DND-41 (cell line): ENCODE measurements around the gene MLF2.
"Not testable (repeated sequence)": the region's sequence is repeated elsewhere in the genome, so short reads cannot be mapped to it uniquely, and the experiment has no call there.

Source experiments
- ATAC-seq: fragments of 200-7000 bp; cut with Tn5 transposase; 3 replicates; pipeline ENCODE4 v1.9.1; 2021; ENCODE audit warnings: low read depth; ENCODE audit not compliant: insufficient read depth
- DNase-seq: peaks from one replicate; pipeline ENCODE4 v3.0.0-alpha.2; 2020
- H2AFZ ChIP-seq: 2 replicates; pipeline ENCODE4 v1.6.0; 2012; ENCODE audit warnings: low read depth, low read length
- H3K27ac ChIP-seq: 2 replicates; pipeline ENCODE4 v1.5.1; 2012; ENCODE audit warnings: low read length, inconsistent platforms
- H3K27me3 ChIP-seq: fragments of 200-600 bp; sonication (generic); 2 replicates; pipeline ENCODE4 v1.6.0; 2012; ENCODE audit warnings: low read length, mild to moderate bottlenecking, inconsistent platforms; ENCODE audit not compliant: insufficient read depth, poor library complexity
- H3K36me3 ChIP-seq: 2 replicates; pipeline ENCODE4 v1.5.1; 2012; ENCODE audit warnings: low read length, inconsistent platforms; ENCODE audit not compliant: insufficient read depth
- H3K4me1 ChIP-seq: 2 replicates; pipeline ENCODE4 v1.5.1; 2012; ENCODE audit warnings: mild to moderate bottlenecking, low read length; ENCODE audit not compliant: insufficient read depth
- H3K4me2 ChIP-seq: 2 replicates; pipeline ENCODE4 v1.6.0; 2012; ENCODE audit warnings: mild to moderate bottlenecking, moderate library complexity, low read length, inconsistent platforms; ENCODE audit not compliant: insufficient read depth
- H3K4me3 ChIP-seq, 2 experiments: fragments of 200-600 bp in 1 of 2; shearing (Covaris generic) in 1 of 2; 2 replicates each; pipeline ENCODE4 v1.5.1; 2012 to 2016; ENCODE audit warnings: inconsistent platforms in 2 of 2, low read length in 2 of 2, mild to moderate bottlenecking in 2 of 2, low read depth in 1 of 2, moderate library complexity in 1 of 2
- H3K79me2 ChIP-seq: 2 replicates; pipeline ENCODE4 v1.6.0; 2012; ENCODE audit warnings: low read length, inconsistent platforms; ENCODE audit not compliant: insufficient read depth
- H3K9ac ChIP-seq: 2 replicates; pipeline ENCODE4 v1.6.0; 2012; ENCODE audit warnings: low read depth, mild to moderate bottlenecking, inconsistent platforms, low read length, moderate library complexity
- H3K9me3 ChIP-seq: 2 replicates; pipeline ENCODE4 v1.5.1; 2012; ENCODE audit warnings: low read length, moderate library complexity, mild to moderate bottlenecking, inconsistent platforms; ENCODE audit not compliant: insufficient read depth, severe bottlenecking
- H4K20me1 ChIP-seq: 2 replicates; pipeline ENCODE4 v1.6.0; 2012; ENCODE audit warnings: low read length; ENCODE audit not compliant: insufficient read depth
- EZH2 ChIP-seq: IDR thresholded peaks from 3 replicates; pipeline ENCODE4 v1.6.1; 2012; ENCODE audit warnings: borderline replicate concordance, low read depth, mild to moderate bottlenecking, moderate library complexity, low read length, inconsistent platforms; ENCODE audit not compliant: severe bottlenecking
- TF ChIP-seq, protein P1 (sequence below): IDR thresholded peaks from 2 replicates; pipeline ENCODE4 v1.5.1; 2012; ENCODE audit warnings: borderline replicate concordance, low read length, moderate library complexity, mild to moderate bottlenecking; ENCODE audit not compliant: poor library complexity, severe bottlenecking; ENCODE audit errors: extremely low read depth

The MLF2 gene

GRCh38 chr12:6708960-6709394 lies 44.0 kb downstream of the MLF2 start:
- Histone ChIP-seq H3K27me3 (no peaks in the 10 kb centered on the region), H2AFZ (peak overlapping the region; percentile 48; the same call in 1 of the 2 replicates), H3K79me2 (no peaks in the 10 kb centered on the region), H3K36me3 (no peaks in the 10 kb centered on the region), H3K4me3 (no peak overlapping the region), H3K4me1 (peaks cover 6% of the 10 kb centered on the region), H3K9me3 (no peaks in the 10 kb centered on the region), H3K27ac (no peak overlapping the region), H3K9ac (no peak overlapping the region), H3K4me2 (no peak overlapping the region), H4K20me1 (no peaks in the 10 kb centered on the region)
- TF ChIP-seq, protein P1, sequence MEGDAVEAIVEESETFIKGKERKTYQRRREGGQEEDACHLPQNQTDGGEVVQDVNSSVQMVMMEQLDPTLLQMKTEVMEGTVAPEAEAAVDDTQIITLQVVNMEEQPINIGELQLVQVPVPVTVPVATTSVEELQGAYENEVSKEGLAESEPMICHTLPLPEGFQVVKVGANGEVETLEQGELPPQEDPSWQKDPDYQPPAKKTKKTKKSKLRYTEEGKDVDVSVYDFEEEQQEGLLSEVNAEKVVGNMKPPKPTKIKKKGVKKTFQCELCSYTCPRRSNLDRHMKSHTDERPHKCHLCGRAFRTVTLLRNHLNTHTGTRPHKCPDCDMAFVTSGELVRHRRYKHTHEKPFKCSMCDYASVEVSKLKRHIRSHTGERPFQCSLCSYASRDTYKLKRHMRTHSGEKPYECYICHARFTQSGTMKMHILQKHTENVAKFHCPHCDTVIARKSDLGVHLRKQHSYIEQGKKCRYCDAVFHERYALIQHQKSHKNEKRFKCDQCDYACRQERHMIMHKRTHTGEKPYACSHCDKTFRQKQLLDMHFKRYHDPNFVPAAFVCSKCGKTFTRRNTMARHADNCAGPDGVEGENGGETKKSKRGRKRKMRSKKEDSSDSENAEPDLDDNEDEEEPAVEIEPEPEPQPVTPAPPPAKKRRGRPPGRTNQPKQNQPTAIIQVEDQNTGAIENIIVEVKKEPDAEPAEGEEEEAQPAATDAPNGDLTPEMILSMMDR, result no peak
- TF ChIP-seq EZH2, result no peak
- DNase-seq (peak; percentile 57), ATAC-seq (peak; percentile 58; the same call in 2 of the 3 replicates)

DNA sequence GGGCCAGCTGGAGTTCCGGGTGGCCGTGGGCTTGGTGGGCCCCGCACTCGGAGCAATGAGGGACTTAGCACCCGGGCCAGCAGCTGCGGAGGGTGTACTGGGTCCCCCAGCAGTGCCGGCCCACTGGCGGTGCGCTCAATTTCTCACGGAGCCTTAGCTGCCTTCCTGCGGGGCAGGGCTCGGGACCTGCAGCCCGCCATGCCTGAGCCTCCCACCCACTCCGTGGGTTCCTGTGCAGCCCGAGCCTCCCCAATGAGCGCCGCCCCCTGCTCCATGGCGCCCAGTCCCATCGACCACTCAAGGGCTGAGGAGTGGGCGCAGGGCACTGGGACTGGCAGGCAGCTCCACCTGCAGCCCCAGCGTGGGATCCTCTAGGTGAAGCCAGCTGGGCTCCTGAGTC lies 44.6 kb downstream of the MLF2 start:
- not testable (repeated sequence) for H3K9ac ChIP-seq

DNA sequence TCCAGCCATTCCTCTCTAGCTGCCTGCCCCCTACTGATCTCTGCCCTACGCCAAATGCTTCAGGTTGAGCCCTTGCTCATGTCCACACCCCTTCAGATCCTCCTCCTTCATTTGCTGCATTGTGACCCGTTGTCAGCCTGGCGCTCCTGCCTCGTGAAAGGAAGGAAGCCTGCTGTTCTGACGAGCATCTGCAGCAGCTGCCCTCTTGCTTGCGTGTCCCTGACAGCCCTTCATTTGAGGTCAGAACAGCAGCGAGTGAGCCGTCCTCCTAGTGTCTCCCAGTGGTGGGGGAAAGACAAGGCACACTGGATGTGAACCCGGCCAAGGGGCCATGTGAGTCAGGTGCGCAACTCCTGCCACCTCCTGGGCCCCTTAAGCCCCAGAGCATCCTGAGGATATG lies 49.3 kb downstream of the MLF2 start:
- ATAC-seq (0 out of 3 replicates have a peak, but pooled peaks have one; percentile 35), DNase-seq (no peak)
- Histone ChIP-seq H3K9ac (no peak overlapping the region), H3K4me1 (no peaks in the 10 kb centered on the region), H3K27me3 (peaks cover 23% of the 10 kb centered on the region), H3K4me2 (no peak overlapping the region), H3K4me3 (no peak overlapping the region), H3K9me3 (no peaks in the 10 kb centered on the region), H2AFZ (peak overlapping the region; percentile 36), H3K36me3 (no peaks in the 10 kb centered on the region), H4K20me1 (no peaks in the 10 kb centered on the region), H3K79me2 (no peaks in the 10 kb centered on the region), H3K27ac (no peak overlapping the region)
- TF ChIP-seq, protein P1, result no peak
- no peak for TF ChIP-seq EZH2

More for the DNA sequence above, 44.6 kb downstream of the MLF2 start:
- not testable (repeated sequence) for DNase-seq, H3K4me3 ChIP-seq, H3K36me3 ChIP-seq, H2AFZ ChIP-seq, ATAC-seq, H3K4me2 ChIP-seq, H3K4me1 ChIP-seq, H4K20me1 ChIP-seq, H3K79me2 ChIP-seq, H3K27me3 ChIP-seq, H3K27ac ChIP-seq, H3K9me3 ChIP-seq

GRCh38 chr12:6701078-6701768 lies 51.7 kb downstream of the MLF2 start:
- Histone ChIP-seq H4K20me1 (no peaks in the 10 kb centered on the region), H3K4me1 (no peaks in the 10 kb centered on the region), H3K79me2 (no peaks in the 10 kb centered on the region), H3K36me3 (no peaks in the 10 kb centered on the region), H3K27me3 (peaks cover 23% of the 10 kb centered on the region), H3K27ac (no peak overlapping the region), H3K4me2 (no peak overlapping the region), H3K9me3 (no peaks in the 10 kb centered on the region), H3K9ac (no peak overlapping the region), H2AFZ (no peak overlapping the region), H3K4me3 (no peak overlapping the region)
- TF ChIP-seq, protein P1, result no peak
- no peak for TF ChIP-seq EZH2
- no peak for DNase-seq
- ATAC-seq, result no peak
